Transverse colon (tissue), 4 donors: ENCODE data around the gene TNFSF11. TPM values are rescaled to one million over a fixed set of nuclear protein-coding genes. Genes with fewer than 3 reads are reported as not detected.

Experiments used
- DNase-seq: peaks from one replicate; pipeline ENCODE4 v3.0.0-alpha.2; 2019
- H3K27ac ChIP-seq, 4 donors: fragments of 200-600 bp; sonication (generic); 2 replicates each; pipeline ENCODE4 v1.5.1; 2016 to 2018; ENCODE audit warnings: inconsistent platforms in 4 of 4
- H3K27me3 ChIP-seq: fragments of 200-600 bp; sonication (generic); 2 replicates; pipeline ENCODE4 v1.5.1; 2017; ENCODE audit warnings: inconsistent platforms
- H3K36me3 ChIP-seq, 4 donors: fragments of 200-600 bp; sonication (generic); 2 replicates each; pipeline ENCODE4 v1.5.1; 2017 to 2019; ENCODE audit warnings: inconsistent platforms in 4 of 4
- H3K4me1 ChIP-seq, 4 donors: fragments of 200-600 bp; sonication (generic); 2 replicates each; pipeline ENCODE4 v1.5.1; 2017 to 2020; ENCODE audit warnings: inconsistent platforms in 4 of 4
- H3K4me3 ChIP-seq, 4 donors: fragments of 200-600 bp; sonication (generic); 1 replicate in 1 of 4; 2 replicates in 3 of 4; pipeline versions ENCODE4 v1.5.1 to v1.6.1; 2017 to 2019; ENCODE audit warnings: inconsistent platforms in 4 of 4
- H3K9me3 ChIP-seq, 2 donors: fragments of 200-600 bp; sonication (generic); 2 replicates each; pipeline ENCODE4 v1.5.1; 2017 to 2019; ENCODE audit warnings: inconsistent platforms in 2 of 2
- CTCF ChIP-seq, 5 experiments: fragments of 200-600 bp in 3 of 5; fragments of 450-650 bp in 2 of 5; sonication (generic) in 3 of 5; IDR thresholded peaks; 1 replicate in 2 of 5; 2 replicates in 3 of 5; pipeline ENCODE4 v1.5.1; 2016 to 2017; ENCODE audit warnings: antibody characterized with exemption in 5 of 5, inconsistent platforms in 3 of 5, mild to moderate bottlenecking in 2 of 5, moderate library complexity in 1 of 5
- EP300 ChIP-seq: sonication (generic); formaldehyde crosslinking; IDR thresholded peaks from one replicate; pipeline ENCODE4 v1.6.1; 2017; ENCODE audit warnings: antibody characterized with exemption, low read depth
- POLR2A ChIP-seq: fragments of 450-650 bp; IDR thresholded peaks from one replicate; pipeline ENCODE4 v1.6.1; 2016; ENCODE audit warnings: antibody characterized with exemption, mild to moderate bottlenecking, moderate library complexity
- POLR2AphosphoS5 ChIP-seq, 3 donors: sonication (generic); formaldehyde crosslinking; IDR thresholded peaks; one replicate each; pipeline ENCODE4 v1.6.1; 2016; ENCODE audit warnings: antibody characterized with exemption in 3 of 3
- WGBS, 2 donors: methylation state at CpG; one replicate each; pipeline ENCODE4 v1.1.5; 2018; ENCODE audit warnings: low coverage in 1 of 2; 5-methylcytosine and 5-hydroxymethylcytosine counted together
- in situ Hi-C, 4 donors: fragments of 200-750 bp; cut with MboI; loops; one replicate each; pipeline versions ENCODE4 v1.15.0 to v1.15.1; 2017; ENCODE audit warnings: low sequenced_read_pairs in 3 of 4, low pct_ligation_motif_present in 1 of 4, low pct_unique_long_range_greater_than_20kb in 1 of 4
- intact Hi-C: fragments of 100-400 bp; cut with DNase I; formaldehyde crosslinking; loops from one replicate; pipeline ENCODE4 v1.15.1; 2023; ENCODE audit warnings: low total_unique reads
- total RNA-seq, 4 donors: library from RNA; depleted of rRNA; stranded (reverse); fragments of >200 nt; gene quantifications; one replicate each; pipeline ENCODE4 v1.1.0, GENCODE V29; 2016

TNFSF11 gene
- total RNA-seq, 4 donors from 2014 or later, result 0.79 TPM; not detected in 3

GRCh38 chr13:42645717-42646116, 71.8 kb downstream of the TNFSF11 start:
- Histone ChIP-seq H3K9me3 (no peaks in the 10 kb centered on the region), H3K27me3 (no peaks in the 10 kb centered on the region), H3K4me1 (no peaks in the 10 kb centered on the region), H3K4me3 (no peak overlapping the region), H3K27ac (no peak overlapping the region), H3K36me3 (no peaks in the 10 kb centered on the region)
- DNase-seq, result no peak
- in situ Hi-C loops, result no loop called here
- 74 to 100% methylated on average over 1 of the region's 1 CpG for WGBS, 2 donors
- no peak for TF ChIP-seq CTCF (IDR thresholded peaks at IDR 0.05)
- intact Hi-C loops, result no loop called here

- H3K27ac ChIP-seq, result no peak overlapping the region
- no peaks in the 10 kb centered on the region for H3K4me1 ChIP-seq
- DNase-seq, result no peak
- intact Hi-C loops, result no loop called here
- no peaks in the 10 kb centered on the region for H3K27me3 ChIP-seq
- H3K4me3 ChIP-seq, result no peak overlapping the region
- H3K9me3 ChIP-seq, result no peaks in the 10 kb centered on the region
- in situ Hi-C loops, result no loop called here
- H3K36me3 ChIP-seq, result no peaks in the 10 kb centered on the region
- no peak for TF ChIP-seq POLR2AphosphoS5 (IDR thresholded peaks at IDR 0.05)
Observed at GRCh38 chr13:42649141-42649540, 75.2 kb downstream of the TNFSF11 start.

GRCh38 chr13:42649831-42650230, 75.9 kb downstream of the TNFSF11 start:
- no peak for TF ChIP-seq POLR2AphosphoS5 (IDR thresholded peaks at IDR 0.05)
- no peak for TF ChIP-seq POLR2A
- TF ChIP-seq EP300, result no peak
- TF ChIP-seq CTCF (IDR thresholded peaks at IDR 0.05), result no peak
- intact Hi-C loops (no loop called here), in situ Hi-C loops (no loop called here)
- no peak for DNase-seq
- H3K4me3 ChIP-seq, result no peak overlapping the region
- H3K27ac ChIP-seq, result no peak overlapping the region
- 93 to 100% methylated on average over 1 of the region's 1 CpG for WGBS, 2 donors
- H3K36me3 ChIP-seq, result no peaks in the 10 kb centered on the region
- H3K27me3 ChIP-seq, result peaks cover 3% of the 10 kb centered on the region
- H3K4me1 ChIP-seq, result no peaks in the 10 kb centered on the region
- H3K9me3 ChIP-seq, result no peaks in the 10 kb centered on the region

GRCh38 chr13:42650506-42650905, 76.6 kb downstream of the TNFSF11 start:
- in situ Hi-C loops, result no loop called here
- Histone ChIP-seq H3K4me3 (no peak overlapping the region), H3K36me3 (no peaks in the 10 kb centered on the region), H3K4me1 (no peaks in the 10 kb centered on the region), H3K27me3 (peaks cover 10% of the 10 kb centered on the region), H3K9me3 (no peaks in the 10 kb centered on the region), H3K27ac (no peak overlapping the region)
- intact Hi-C loops, result no loop called here
- WGBS, 2 donors, result 57 to 63% methylated on average over 1 to 3 of the region's 3 CpGs
- DNase-seq, result no peak
- TF ChIP-seq POLR2AphosphoS5 (IDR thresholded peaks at IDR 0.05) (no peak), POLR2A (no peak), CTCF (IDR thresholded peaks at IDR 0.05) (no peak), EP300 (no peak)

- H3K27me3 ChIP-seq, result peaks cover 17% of the 10 kb centered on the region
- H3K9me3 ChIP-seq, result no peaks in the 10 kb centered on the region
- no peak overlapping the region for H3K4me3 ChIP-seq
- no peak for DNase-seq
- 80 to 82% methylated on average over 2 to 6 of the region's 6 CpGs for WGBS, 2 donors
- no peaks in the 10 kb centered on the region for H3K36me3 ChIP-seq
- in situ Hi-C loops, result no loop called here
- H3K27ac ChIP-seq, result no peak overlapping the region
- H3K4me1 ChIP-seq, result no peaks in the 10 kb centered on the region
- intact Hi-C loops, result no loop called here
- TF ChIP-seq POLR2AphosphoS5 (IDR thresholded peaks at IDR 0.05) (no peak), EP300 (no peak), CTCF (IDR thresholded peaks at IDR 0.05) (no peak), POLR2A (no peak)
Observed at GRCh38 chr13:42651936-42652641, 78.1 kb downstream of the TNFSF11 start.
